Activated T-cell treated with anti-CD3 and anti-CD28 coated beads, Interleukin-2, amount 50 U/mL, for 4 hours (primary cell): Measurements from ENCODE around the gene TEX13D. TPM values are rescaled to one million over a fixed set of nuclear protein-coding genes. Genes with fewer than 3 reads are reported as not detected.

Experiments
- ATAC-seq, 2 donors: fragments of 200-7000 bp; cut with Tn5 transposase; one replicate each; pipeline ENCODE4 v1.10.0; 2021
- DNase-seq: peaks from one replicate; pipeline ENCODE4 v3.0.0-alpha.2; 2020
- H3K27me3 Mint-ChIP-seq: one replicate; pipeline ENCODE4 v1.8.0; 2021; ENCODE audit warnings: low read depth, mixed read lengths
- H3K36me3 Mint-ChIP-seq: one replicate; pipeline ENCODE4 v1.8.0; 2022; ENCODE audit warnings: mixed read lengths; ENCODE audit not compliant: insufficient read depth
- H3K4me1 Mint-ChIP-seq: one replicate; pipeline ENCODE4 v1.8.0; 2021; ENCODE audit warnings: low read depth, mixed read lengths
- H3K4me3 Mint-ChIP-seq: one replicate; pipeline ENCODE4 v1.8.0; 2021; ENCODE audit warnings: mild to moderate bottlenecking, moderate library complexity, mixed read lengths
- H3K9me3 Mint-ChIP-seq: one replicate; pipeline ENCODE4 v1.8.0; 2021; ENCODE audit warnings: mixed read lengths
- total RNA-seq, 3 donors: library from RNA; stranded (reverse); gene quantifications; one replicate each; pipeline ENCODE4 v1.2.1, GENCODE V29; 2021

The TEX13D gene
- total RNA-seq, 3 donors from 2014 or later: not detected

- H3K4me3 Mint-ChIP-seq: peak overlapping the region; percentile 47
- H3K4me1 Mint-ChIP-seq: peaks cover 51% of the 10 kb centered on the region
- ATAC-seq (peak; percentile 29 to 48), DNase-seq (no peak)
- H3K9me3 Mint-ChIP-seq: no peaks in the 10 kb centered on the region
- no peaks in the 10 kb centered on the region for H3K27me3 Mint-ChIP-seq
- H3K36me3 Mint-ChIP-seq: no peaks in the 10 kb centered on the region
Observed at GRCh38 chrX:124341396-124342132, 9.1 kb downstream of the TEX13D start.

GRCh38 chrX:124342174-124342867 lies 9.9 kb downstream of the TEX13D start:
- Mint-ChIP-seq H3K9me3 (no peaks in the 10 kb centered on the region), H3K36me3 (no peaks in the 10 kb centered on the region), H3K4me3 (peak overlapping the region; percentile 55), H3K27me3 (no peaks in the 10 kb centered on the region), H3K4me1 (peaks cover 51% of the 10 kb centered on the region)
- DNase-seq (no peak), ATAC-seq (peak; percentile 7 to 9)

- peaks cover 51% of the 10 kb centered on the region for H3K4me1 Mint-ChIP-seq
- DNase-seq (no peak), ATAC-seq (no peak)
- no peaks in the 10 kb centered on the region for H3K9me3 Mint-ChIP-seq
- no peaks in the 10 kb centered on the region for H3K36me3 Mint-ChIP-seq
- no peak overlapping the region for H3K4me3 Mint-ChIP-seq
- H3K27me3 Mint-ChIP-seq: no peaks in the 10 kb centered on the region
Observed at GRCh38 chrX:124343016-124343415, 10.6 kb downstream of the TEX13D start.

GRCh38 chrX:124344246-124344645 lies 11.8 kb downstream of the TEX13D start:
- Mint-ChIP-seq H3K4me1 (peaks cover 50% of the 10 kb centered on the region), H3K4me3 (peak overlapping the region; percentile 38), H3K36me3 (no peaks in the 10 kb centered on the region), H3K27me3 (no peaks in the 10 kb centered on the region), H3K9me3 (no peaks in the 10 kb centered on the region)
- DNase-seq (no peak), ATAC-seq (no peak)

- Mint-ChIP-seq H3K9me3 (no peaks in the 10 kb centered on the region), H3K4me3 (peak within 1 kb of the TSS; percentile 90), H3K27me3 (no peaks in the 10 kb centered on the region), H3K36me3 (no peaks in the 10 kb centered on the region), H3K4me1 (peaks cover 43% of the 10 kb centered on the region)
- peak; percentile 38 to 51 for ATAC-seq
- DNase-seq: no peak
Observed at GRCh38 chrX:124346117-124346876, 13.8 kb downstream of the TEX13D start, which contains the start of gene SH2D1A. Gene SH2D1A, plus strand, starts transcription at chrX:124346563. Its CDS starts 80 bp downstream, at chrX:124346643.

- Mint-ChIP-seq H3K27me3 (no peaks in the 10 kb centered on the region), H3K9me3 (no peaks in the 10 kb centered on the region), H3K36me3 (no peaks in the 10 kb centered on the region), H3K4me1 (peaks cover 41% of the 10 kb centered on the region), H3K4me3 (peak overlapping the region; percentile 90)
- DNase-seq: no peak
- ATAC-seq: peak; percentile 0 to 4
Observed at GRCh38 chrX:124346877-124347241, 14.4 kb downstream of the TEX13D start.

GRCh38 chrX:124347242-124347641 lies 14.8 kb downstream of the TEX13D start:
- no peaks in the 10 kb centered on the region for H3K27me3 Mint-ChIP-seq
- ATAC-seq (peak; percentile 71 to 75), DNase-seq (peak; percentile 44)
- H3K4me1 Mint-ChIP-seq: peaks cover 37% of the 10 kb centered on the region
- H3K36me3 Mint-ChIP-seq: no peaks in the 10 kb centered on the region
- no peaks in the 10 kb centered on the region for H3K9me3 Mint-ChIP-seq
- peak overlapping the region; percentile 90 for H3K4me3 Mint-ChIP-seq

- peaks cover 35% of the 10 kb centered on the region for H3K4me1 Mint-ChIP-seq
- DNase-seq: no peak
- H3K4me3 Mint-ChIP-seq: peak overlapping the region; percentile 90
- no peaks in the 10 kb centered on the region for H3K27me3 Mint-ChIP-seq
- H3K9me3 Mint-ChIP-seq: no peaks in the 10 kb centered on the region
- ATAC-seq: no peak
- no peaks in the 10 kb centered on the region for H3K36me3 Mint-ChIP-seq
Observed at GRCh38 chrX:124348182-124348581, 15.7 kb downstream of the TEX13D start.

- Mint-ChIP-seq H3K4me3 (peak overlapping the region; percentile 90), H3K4me1 (peaks cover 32% of the 10 kb centered on the region), H3K36me3 (no peaks in the 10 kb centered on the region), H3K9me3 (no peaks in the 10 kb centered on the region), H3K27me3 (no peaks in the 10 kb centered on the region)
- DNase-seq (no peak), ATAC-seq (no peak)
Observed at GRCh38 chrX:124348885-124349453, 16.5 kb downstream of the TEX13D start.

- ATAC-seq: no peak
- H3K27me3 Mint-ChIP-seq: no peaks in the 10 kb centered on the region
- H3K4me3 Mint-ChIP-seq: peak overlapping the region; percentile 64
- peaks cover 1% of the 10 kb centered on the region for H3K36me3 Mint-ChIP-seq
- H3K4me1 Mint-ChIP-seq: peaks cover 52% of the 10 kb centered on the region
- no peaks in the 10 kb centered on the region for H3K9me3 Mint-ChIP-seq
- no peak for DNase-seq
Observed at GRCh38 chrX:124354648-124355047, 22.2 kb downstream of the TEX13D start.

- H3K27me3 Mint-ChIP-seq: no peaks in the 10 kb centered on the region
- H3K9me3 Mint-ChIP-seq: no peaks in the 10 kb centered on the region
- DNase-seq (no peak), ATAC-seq (peak; percentile 81 to 87)
- peak overlapping the region; percentile 61 for H3K4me3 Mint-ChIP-seq
- peaks cover 59% of the 10 kb centered on the region for H3K4me1 Mint-ChIP-seq
- peaks cover 5% of the 10 kb centered on the region for H3K36me3 Mint-ChIP-seq
Observed at GRCh38 chrX:124358800-124359383, 26.4 kb downstream of the TEX13D start.

- no peak for DNase-seq
- ATAC-seq: no peak
- H3K9me3 Mint-ChIP-seq: no peaks in the 10 kb centered on the region
- no peak overlapping the region for H3K4me3 Mint-ChIP-seq
- H3K36me3 Mint-ChIP-seq: peaks cover 7% of the 10 kb centered on the region
- H3K27me3 Mint-ChIP-seq: no peaks in the 10 kb centered on the region
- peaks cover 49% of the 10 kb centered on the region for H3K4me1 Mint-ChIP-seq
Observed at GRCh38 chrX:124362072-124362471, 29.6 kb downstream of the TEX13D start.

- DNase-seq (no peak), ATAC-seq (no peak)
- H3K36me3 Mint-ChIP-seq: peaks cover 7% of the 10 kb centered on the region
- H3K9me3 Mint-ChIP-seq: no peaks in the 10 kb centered on the region
- peaks cover 49% of the 10 kb centered on the region for H3K4me1 Mint-ChIP-seq
- H3K4me3 Mint-ChIP-seq: peak overlapping the region; percentile 11
- H3K27me3 Mint-ChIP-seq: no peaks in the 10 kb centered on the region
Observed at GRCh38 chrX:124362761-124363160, 30.3 kb downstream of the TEX13D start.

GRCh38 chrX:124369722-124370121 lies 37.3 kb downstream of the TEX13D start:
- Mint-ChIP-seq H3K36me3 (peaks cover 19% of the 10 kb centered on the region), H3K4me1 (peaks cover 27% of the 10 kb centered on the region), H3K27me3 (no peaks in the 10 kb centered on the region), H3K9me3 (no peaks in the 10 kb centered on the region), H3K4me3 (no peak overlapping the region)
- ATAC-seq: no peak
- DNase-seq: no peak
